PC-9 (cell line): ENCODE measurements around the gene SPHK2. TPM values are rescaled to one million over a fixed set of nuclear protein-coding genes. Genes with fewer than 3 reads are reported as not detected.

Experiments
- BruUV-seq: library from RNA; stranded (reverse); fragments of 400-500 nt; replicated peaks from 2 replicates; lab custom pipeline; 2021; lab: Mats Ljungman, UMichigan
- CTCF ChIA-PET: fragments of 300-600 bp; sonication (Branson Sonifier 250); formaldehyde crosslinking; loops from one replicate; lab custom pipeline; 2022; ENCODE audit warnings: antibody characterized with exemption; lab: Charles Lee
- POLR2A ChIA-PET: fragments of 300-600 bp; sonication (Branson Sonifier 250); formaldehyde crosslinking; loops from one replicate; lab custom pipeline; 2022; ENCODE audit warnings: antibody characterized with exemption; ENCODE audit not compliant: unreplicated experiment; lab: Charles Lee
- DNase-seq, 2 experiments: peaks; one replicate each; pipeline versions ENCODE4 v3.0.0 to v3.0.0-alpha.2; 2015 to 2022; ENCODE audit warnings: mixed read lengths in 1 of 2
- H2AFZ ChIP-seq: fragments of 200-600 bp; sonication (generic); 2 replicates; pipeline ENCODE4 v1.8.1; 2017; ENCODE audit warnings: antibody characterized with exemption
- H3F3A ChIP-seq: fragments of 200-600 bp; sonication (generic); 2 replicates; pipeline ENCODE4 v1.8.1; 2017; ENCODE audit warnings: antibody characterized with exemption, mild to moderate bottlenecking, low read depth; ENCODE audit not compliant: insufficient read depth
- H3K27ac ChIP-seq: fragments of 200-600 bp; sonication (generic); 2 replicates; pipeline ENCODE4 v1.6.1; 2016; ENCODE audit warnings: mixed run types
- H3K27me3 ChIP-seq: fragments of 200-600 bp; sonication (generic); 2 replicates; pipeline ENCODE4 v1.6.1; 2016; ENCODE audit warnings: low read depth, mixed run types; ENCODE audit not compliant: insufficient read depth
- H3K36me3 ChIP-seq: fragments of 200-600 bp; sonication (generic); 2 replicates; pipeline ENCODE4 v1.6.1; 2016; ENCODE audit warnings: low read depth, mixed run types
- H3K4me1 ChIP-seq: fragments of 200-600 bp; sonication (generic); replicated peaks from 2 replicates; pipeline ENCODE4 v1.6.1; 2016; ENCODE audit warnings: mixed run types; ENCODE audit not compliant: insufficient read depth
- H3K4me2 ChIP-seq: fragments of 200-600 bp; sonication (generic); 2 replicates; pipeline ENCODE4 v1.6.1; 2017; ENCODE audit warnings: mixed run types
- H3K4me3 ChIP-seq: fragments of 200-600 bp; sonication (generic); 2 replicates; pipeline ENCODE4 v1.6.1; 2016; ENCODE audit warnings: mixed run types
- H3K79me2 ChIP-seq: fragments of 200-600 bp; sonication (generic); 2 replicates; pipeline ENCODE4 v1.6.1; 2017; ENCODE audit warnings: low read depth, mixed run types
- H3K9me2 ChIP-seq: fragments of 200-600 bp; sonication (generic); 2 replicates; pipeline ENCODE4 v1.8.1; 2017; ENCODE audit warnings: mild to moderate bottlenecking; ENCODE audit not compliant: insufficient read depth
- H3K9me3 ChIP-seq: fragments of 200-600 bp; sonication (generic); 2 replicates; pipeline ENCODE4 v1.8.1; 2016; ENCODE audit warnings: low read depth; ENCODE audit not compliant: insufficient read depth
- H4K20me1 ChIP-seq: fragments of 200-600 bp; sonication (generic); 2 replicates; pipeline ENCODE4 v1.8.1; 2017; ENCODE audit not compliant: insufficient read depth
- CTCF ChIP-seq: fragments of 200-600 bp; sonication (generic); conservative IDR thresholded peaks from 2 replicates; pipeline ENCODE4 v1.6.1; 2017; ENCODE audit warnings: mixed run types, antibody characterized with exemption, mild to moderate bottlenecking, moderate library complexity
- EZH2 ChIP-seq: fragments of 200-600 bp; sonication (generic); IDR thresholded peaks from 2 replicates; pipeline ENCODE4 v1.8.0; 2017; ENCODE audit warnings: antibody characterized with exemption, low read depth
- intact Hi-C: fragments of 100-400 bp; cut with micrococcal nuclease; formaldehyde crosslinking; loops from one replicate; pipeline ENCODE4 v1.10.0; 2022; ENCODE audit not compliant: unreplicated experiment
- total RNA-seq: library from RNA; stranded (reverse); gene quantifications from 2 replicates; pipeline ENCODE4 v1.2.3, GENCODE V29; 2021

Gene SPHK2
- total RNA-seq, 1 experiment from 2014 or later, result 18.4 TPM

GRCh38 chr19:48629599-48630295 lies 10.4 kb downstream of the SPHK2 start:
- intact Hi-C loops, result no loop called here
- Histone ChIP-seq H2AFZ (no peak overlapping the region), H3K27ac (no peak overlapping the region), H3F3A (peaks cover 77% of the 10 kb centered on the region), H3K36me3 (no peaks in the 10 kb centered on the region; the same call in 1 of the 2 replicates), H3K4me2 (no peak overlapping the region), H3K4me3 (no peak overlapping the region), H3K9me3 (no peaks in the 10 kb centered on the region), H3K4me1 (peaks cover 39% of the 10 kb centered on the region), H3K27me3 (no peaks in the 10 kb centered on the region), H3K79me2 (no peaks in the 10 kb centered on the region; the same call in 1 of the 2 replicates), H4K20me1 (no peaks in the 10 kb centered on the region), H3K9me2 (no peaks in the 10 kb centered on the region)
- no peak for TF ChIP-seq CTCF
- TF ChIP-seq EZH2, result no peak
- POLR2A ChIA-PET, result interaction anchor here (0.5 kb wide), 1 partner anchor 11 kb away, joined by 9 read pairs; no protein-coding TSS in a partner anchor
- BruUV-seq, result no TSS peak
- CTCF ChIA-PET, result no interaction called here
- no peak for DNase-seq

- DNase-seq, result no peak
- no peak overlapping the region for H3K4me2 ChIP-seq
Observed at GRCh38 chr19:48630296-48631063, 11.2 kb downstream of the SPHK2 start.

More at GRCh38 chr19:48630296-48631063, 11.2 kb downstream of the SPHK2 start:
- Histone ChIP-seq H3K4me1 (peaks cover 45% of the 10 kb centered on the region), H3K27ac (no peak overlapping the region), H3K9me2 (no peaks in the 10 kb centered on the region), H3K36me3 (no peaks in the 10 kb centered on the region; the same call in 1 of the 2 replicates), H4K20me1 (no peaks in the 10 kb centered on the region), H3K9me3 (no peaks in the 10 kb centered on the region), H3K27me3 (no peaks in the 10 kb centered on the region), H3F3A (peaks cover 76% of the 10 kb centered on the region), H3K79me2 (no peaks in the 10 kb centered on the region; the same call in 1 of the 2 replicates), H2AFZ (no peak overlapping the region), H3K4me3 (no peak overlapping the region)
- ChIA-PET CTCF (interaction anchor here (0.7 kb wide), 1 partner anchor 11 kb away, joined by 4 read pairs; the partner anchor contains the start of genes RPL18 and SPHK2), POLR2A (interaction anchor here (0.5 kb wide), 1 partner anchor 10 kb away, joined by 9 read pairs; no protein-coding TSS in a partner anchor)
- intact Hi-C loops, result no loop called here
- no TSS peak for BruUV-seq
- TF ChIP-seq EZH2 (no peak), CTCF (no peak)
